ENCODE measurements around the gene SAPCD1.
"Not testable (repeated sequence)": the region's sequence is repeated elsewhere in the genome, so short reads cannot be mapped to it uniquely, and the experiment has no call there.

The SAPCD1 gene

DNA sequence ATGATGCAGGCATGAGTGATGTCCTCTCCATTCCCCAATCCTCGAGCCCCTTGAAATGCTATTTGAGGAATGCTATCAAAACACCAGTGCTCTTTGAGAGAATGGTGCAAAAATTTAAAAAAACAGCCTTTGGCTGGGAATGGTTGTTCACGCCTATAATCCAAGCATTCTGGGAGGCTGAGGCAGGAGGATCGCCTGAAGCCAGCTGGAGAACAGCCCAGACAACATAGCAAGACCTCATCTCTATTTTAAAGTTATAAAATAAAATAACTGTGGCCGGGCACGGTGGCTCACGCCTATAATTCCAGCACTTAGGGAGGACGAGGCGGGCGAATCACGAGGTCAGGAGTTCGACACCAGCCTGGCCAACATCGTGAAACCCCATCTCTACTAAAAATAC, 37.3 kb downstream of the SAPCD1 start:
- DNase-seq (ENCODE audit: low spot score) = no peak

DNA sequence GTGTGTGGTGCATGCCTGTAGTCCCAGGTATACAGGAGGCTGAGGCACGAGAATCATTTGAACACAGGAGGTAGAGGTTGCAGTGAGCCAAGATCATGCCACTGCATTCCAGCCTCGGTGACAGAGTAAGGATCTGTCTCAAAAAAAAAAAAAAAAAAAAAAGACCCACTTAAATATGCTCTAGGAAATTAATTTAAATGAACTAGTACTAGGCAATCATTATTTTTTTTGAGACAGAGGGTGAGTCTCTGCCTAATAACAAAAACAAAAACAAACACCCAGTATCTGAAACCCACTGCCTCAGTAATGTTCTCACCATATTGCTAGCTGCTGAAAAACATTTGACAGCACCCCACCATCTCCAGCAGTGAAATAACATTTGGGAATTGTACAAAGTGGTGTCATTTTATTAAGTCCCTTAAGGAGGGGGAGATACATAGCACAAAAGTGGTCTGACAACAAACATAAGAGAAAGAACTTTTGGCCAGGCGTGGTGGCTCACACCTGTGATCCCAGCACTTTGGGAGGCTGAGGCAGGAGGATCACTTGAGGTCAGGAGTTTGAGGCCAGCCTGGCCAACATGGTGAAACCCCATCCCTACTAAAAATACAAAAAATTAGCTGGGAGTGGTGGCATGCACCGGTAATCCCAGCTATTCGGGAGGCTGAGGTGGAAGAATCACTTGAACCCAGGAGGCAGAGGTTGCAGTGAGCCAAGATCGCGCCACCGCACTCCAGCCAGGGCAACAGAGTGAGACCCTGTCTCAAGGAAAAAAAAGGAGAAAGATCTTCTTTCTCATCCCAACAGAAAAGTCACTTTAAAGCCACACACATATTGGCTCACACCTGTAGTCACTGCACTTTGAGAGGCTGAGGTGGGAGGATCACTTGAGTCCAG, 38.8 kb downstream of the SAPCD1 start:
- not testable (repeated sequence) for DNase-seq (ENCODE audit: low spot score)

DNA sequence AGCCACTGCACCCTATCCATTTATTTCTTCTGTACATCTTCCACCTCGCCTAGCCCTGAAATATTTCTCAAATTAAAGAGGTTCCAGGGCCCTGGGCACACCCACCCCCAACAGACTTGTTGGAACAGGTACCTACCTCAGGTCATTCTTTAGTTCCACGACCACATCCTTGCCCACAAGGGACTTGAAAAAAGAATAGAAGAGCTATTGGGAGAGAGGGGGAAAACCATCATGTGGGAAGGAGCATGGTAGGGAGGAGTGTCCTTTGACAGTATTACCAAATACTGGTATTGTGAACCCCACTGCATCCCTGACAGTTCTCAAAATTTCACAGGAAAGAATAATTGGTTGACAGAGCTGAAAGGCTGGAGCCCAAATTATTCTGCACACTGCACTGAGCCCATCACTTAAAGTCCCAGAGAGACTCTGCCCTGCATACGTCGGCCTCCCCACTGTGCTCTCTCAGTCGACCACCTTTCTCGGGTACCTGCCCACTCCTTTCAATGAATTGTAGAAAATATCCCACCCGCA, 43.5 kb downstream of the SAPCD1 start:
- DNase-seq (ENCODE audit: low spot score) = no peak

DNA sequence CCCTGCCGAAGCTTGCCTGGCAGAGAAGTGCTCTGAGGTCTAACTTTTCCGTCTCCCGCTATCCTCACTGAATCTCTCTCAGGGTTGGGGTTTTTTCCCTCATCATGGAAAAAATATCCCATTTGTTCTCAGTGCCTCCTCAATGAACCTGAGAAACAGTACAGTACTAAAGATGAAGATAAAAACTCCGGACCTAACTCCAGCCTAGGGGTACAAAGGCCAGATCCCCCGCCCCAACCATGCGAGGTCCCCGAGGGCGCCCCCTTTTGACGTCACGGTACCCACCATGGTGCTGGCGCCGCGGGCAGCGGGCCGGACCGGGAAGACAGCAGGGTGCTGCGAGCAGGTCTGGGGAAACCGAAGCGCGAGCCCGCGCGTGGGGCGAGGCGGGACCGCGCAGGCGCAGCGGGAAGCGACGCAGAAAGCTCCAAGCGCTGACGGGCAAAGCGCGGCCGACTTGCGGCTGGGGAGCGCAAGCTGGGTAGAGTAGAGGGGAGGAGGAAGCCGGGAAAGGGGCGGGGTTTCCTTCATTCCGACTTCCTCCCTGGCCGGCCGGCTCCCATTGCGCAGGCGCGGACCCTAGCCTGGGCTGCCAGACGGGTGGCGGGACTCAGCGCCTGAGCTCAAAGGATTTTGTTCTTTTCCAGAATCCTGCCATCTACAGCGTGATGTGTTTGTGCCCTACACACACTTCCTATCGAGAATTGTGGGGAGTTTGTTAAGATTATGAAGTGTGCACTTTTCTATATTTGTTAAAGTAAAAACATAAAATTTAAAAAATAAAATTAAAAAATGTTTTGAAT, 44.2 kb downstream of the SAPCD1 start, which contains the start of gene LSM2:
TSS of gene LSM2 (minus strand) at position 497 of the 803 bp plus-strand sequence. CDS start at position 288, 209 bp downstream.
- DNase-seq (ENCODE audit: low spot score) = peak; percentile 96

DNA sequence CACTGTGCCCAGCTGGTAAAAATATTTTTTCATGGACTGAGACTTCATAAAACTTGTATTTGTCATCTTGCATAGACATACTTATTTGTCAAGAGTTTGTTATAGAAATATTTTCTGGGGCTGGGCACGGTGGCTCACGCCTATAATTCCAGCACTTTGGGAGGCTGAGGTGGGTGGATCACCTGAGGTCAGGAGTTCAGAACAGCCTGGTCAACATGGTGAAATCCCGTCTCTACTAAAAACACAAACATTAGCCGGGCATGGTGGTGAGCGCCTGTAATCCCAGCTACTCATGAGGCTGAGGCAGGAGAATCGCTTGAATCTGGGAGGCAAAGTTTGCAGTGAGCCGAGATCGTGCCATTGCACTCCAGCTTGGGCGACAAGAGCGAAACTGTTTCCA, 46.1 kb downstream of the SAPCD1 start:
- DNase-seq (ENCODE audit: low spot score) = not testable (repeated sequence)

DNA sequence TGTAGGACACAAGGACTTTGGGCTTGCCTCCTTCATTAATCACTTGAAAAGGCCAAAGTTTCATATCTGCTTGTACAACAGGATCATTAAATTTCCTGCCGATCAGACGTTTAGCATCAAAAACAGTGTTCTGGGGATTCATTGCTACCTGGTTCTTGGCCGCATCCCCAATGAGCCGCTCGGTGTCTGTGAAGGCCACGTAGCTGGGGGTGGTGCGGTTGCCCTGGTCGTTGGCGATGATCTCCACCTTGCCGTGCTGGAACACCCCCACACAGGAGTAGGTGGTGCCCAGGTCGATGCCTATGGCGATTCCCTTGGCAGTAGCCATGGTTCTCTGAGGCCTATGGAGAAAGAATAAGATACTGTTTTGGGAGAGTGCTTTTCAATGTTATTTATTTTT, 49.2 kb downstream of the SAPCD1 start:
- DNase-seq (ENCODE audit: low spot score) = no peak

DNA sequence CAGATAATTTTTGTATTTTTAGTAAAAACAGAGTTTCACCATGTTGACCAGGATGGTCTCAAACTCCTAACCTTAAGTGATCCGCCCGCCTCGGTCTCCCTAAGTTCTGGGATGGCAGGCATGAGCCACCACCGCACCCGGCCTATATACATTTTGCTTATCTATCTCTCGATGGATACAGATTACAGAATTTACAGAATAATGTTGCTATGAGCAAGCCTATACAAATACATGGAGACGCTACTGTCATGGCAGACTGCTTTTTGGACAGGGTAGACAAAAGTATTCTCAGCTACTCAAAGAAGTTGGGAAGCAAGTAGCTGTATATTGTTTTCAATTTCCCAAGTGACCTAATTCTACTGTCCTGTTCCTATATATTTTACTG, 51.0 kb downstream of the SAPCD1 start:
- no peak for DNase-seq (ENCODE audit: low spot score)

Small RNAs within 50 kb of the gene (small RNA-seq; reads per million reads assigned to genes)
- gene LY6G6D (0 reads per million in 2 experiments), gene MSH5-SAPCD1 (0 reads per million in 2 experiments), gene RF00019 (0 reads per million in 2 experiments), gene RNU6-850P (0 reads per million in 2 experiments), gene SAPCD1 (0 reads per million in 2 experiments)

Measured in SK-N-DZ (cell line).